HepG2 (cell line): ENCODE data around the gene B3GALT5. TPM values are rescaled to one million over a fixed set of nuclear protein-coding genes. Genes with fewer than 3 reads are reported as not detected.

ENCODE experiments used
- ATAC-seq: fragments of 200-7000 bp; cut with Tn5 transposase; 3 replicates; pipeline ENCODE4 v1.9.1; 2020; ENCODE audit warnings: mild to moderate bottlenecking, moderate library complexity
- BruUV-seq: library from RNA; stranded (reverse); fragments of 400-500 nt; replicated peaks from 2 replicates; lab custom pipeline; 2021; lab: Mats Ljungman, UMichigan
- CTCF ChIA-PET: fragments of 300-600 bp; formaldehyde crosslinking; extraction: SDS; loops from one replicate; lab custom pipeline; 2021; ENCODE audit warnings: low total read pairs, inconsistent platforms, low intra/inter-chr PET ratio; lab: Yijun Ruan, JAX
- POLR2A ChIA-PET: fragments of 350-600 bp; sonication (Branson Sonifier 250); formaldehyde crosslinking; loops from one replicate; lab custom pipeline; 2020; ENCODE audit warnings: antibody characterized with exemption, inconsistent platforms; lab: Yijun Ruan, JAX
- DNase-seq: peaks from one replicate; pipeline ENCODE4 v3.0.0-alpha.2; 2015; ENCODE audit warnings: low spot score
- FAIRE-seq: peaks from 3 replicates; lab custom pipeline; 2011; peaks lifted over from hg19 to GRCh38; lab: Jason Lieb, UNC
- H2AFZ ChIP-seq: one replicate; pipeline ENCODE4 v1.6.1; 2011; ENCODE audit warnings: low read length, inconsistent platforms
- H3K27ac ChIP-seq: fragments of 300-600 bp; 3 replicates; pipeline ENCODE4 v1.8.0; 2011; ENCODE audit warnings: mixed run types, mild to moderate bottlenecking, mixed read lengths, low read length, inconsistent platforms; ENCODE audit not compliant: insufficient read depth; ENCODE audit errors: extremely low read length
- H3K27me3 ChIP-seq, 2 experiments: fragments of 200-600 bp in 1 of 2; 2 replicates in 1 of 2; 3 replicates in 1 of 2; pipeline versions ENCODE4 v1.6.0 to v1.8.0; 2011; ENCODE audit warnings: low read length in 2 of 2, mild to moderate bottlenecking in 2 of 2, moderate library complexity in 2 of 2, inconsistent platforms in 1 of 2; ENCODE audit not compliant: insufficient read depth in 2 of 2, control insufficient read depth in 1 of 2
- H3K36me3 ChIP-seq, 2 experiments: fragments of 200-600 bp in 1 of 2; replicated peaks in 1 of 2; 2 replicates in 1 of 2; 3 replicates in 1 of 2; pipeline versions ENCODE4 v1.5.1 to v1.8.0; 2011; ENCODE audit warnings: low read length in 2 of 2, inconsistent platforms in 1 of 2; ENCODE audit not compliant: insufficient read depth in 2 of 2, control insufficient read depth in 1 of 2
- H3K4me1 ChIP-seq: 2 replicates; pipeline ENCODE4 v1.5.1; 2012; ENCODE audit warnings: low read length, inconsistent platforms; ENCODE audit not compliant: insufficient read depth
- H3K4me2 ChIP-seq: 2 replicates; pipeline ENCODE4 v1.6.0; 2011; ENCODE audit warnings: low read depth, low read length, inconsistent platforms
- H3K4me3 ChIP-seq, 3 experiments: fragments of 200-600 bp in 1 of 3; sonication (generic), shearing (Covaris generic) in 1 of 3; replicated peaks in 1 of 3; 2 replicates each; pipeline ENCODE4 v1.5.1; 2011 to 2016; ENCODE audit warnings: low read length in 3 of 3, inconsistent platforms in 2 of 3, low read depth in 2 of 3, mild to moderate bottlenecking in 2 of 3, control low read depth in 1 of 3, mixed read lengths in 1 of 3; ENCODE audit not compliant: insufficient read depth in 1 of 3
- H3K79me2 ChIP-seq: one replicate; pipeline ENCODE4 v1.6.1; 2011; ENCODE audit warnings: low read length, inconsistent platforms; ENCODE audit not compliant: insufficient read depth
- H3K9ac ChIP-seq: 2 replicates; pipeline ENCODE4 v1.6.0; 2011; ENCODE audit warnings: mild to moderate bottlenecking, low read depth, low read length, inconsistent platforms; ENCODE audit not compliant: insufficient read depth
- H3K9me3 ChIP-seq: 2 replicates; pipeline ENCODE4 v1.5.1; 2012; ENCODE audit warnings: mild to moderate bottlenecking, low read length
- H4K20me1 ChIP-seq: 2 replicates; pipeline ENCODE4 v1.6.0; 2011; ENCODE audit warnings: inconsistent platforms, mild to moderate bottlenecking, low read length, moderate library complexity; ENCODE audit not compliant: insufficient read depth
- ZNF256 ChIP-seq: sonication (generic); formaldehyde crosslinking; conservative IDR thresholded peaks from 2 replicates; pipeline ENCODE4 v1.4.0; 2020; ENCODE audit warnings: missing genetic modification reagents
- ZNF382 ChIP-seq: sonication (generic); formaldehyde crosslinking; IDR thresholded peaks from 2 replicates; pipeline ENCODE4 v1.5.0; 2020; ENCODE audit warnings: missing genetic modification reagents, mild to moderate bottlenecking, borderline replicate concordance
- ZNF44 ChIP-seq: sonication (generic); formaldehyde crosslinking; IDR thresholded peaks from 2 replicates; pipeline ENCODE4 v1.5.1; 2020; ENCODE audit warnings: mild to moderate bottlenecking, missing genetic modification reagents
- in situ Hi-C: cut with HindIII; loops from 2 replicates; pipeline ENCODE4 v1.10.0; 2017; ENCODE audit warnings: low pct_unique_long_range_greater_than_20kb; ENCODE audit not compliant: extremely low pct_ligation_motif_present
- intact Hi-C: fragments of 100-400 bp; cut with micrococcal nuclease; formaldehyde crosslinking; loops from one replicate; pipeline ENCODE4 v1.10.0; 2022; ENCODE audit not compliant: unreplicated experiment
- polyA plus RNA-seq, 8 experiments: library from polyadenylated mRNA; depleted of rRNA in 3 of 8; stranded (reverse) in 7 of 8; unstranded in 1 of 8; fragments of >200 nt; fragmentation: Illumina TruSeq in 4 of 8; extraction: Trizol in 4 of 8; gene quantifications; 2 replicates each; pipeline versions ENCODE4 v1.2.1 to v1.2.3, GENCODE V29; 2011 to 2016; ENCODE audit warnings: low read depth in 4 of 8, missing spikeins in 1 of 8, mixed read lengths in 1 of 8; ENCODE audit not compliant: insufficient read depth in 1 of 8
- total RNA-seq, 5 experiments: library from RNA; depleted of rRNA; stranded (reverse); fragments of >200 nt; fragmentation: Illumina TruSeq; extraction: Trizol; gene quantifications; 2 replicates each; pipeline ENCODE4 v1.2.3, GENCODE V29; 2016; ENCODE audit warnings: low read depth in 1 of 5
- TF ChIP-seq, protein P1 (sequence below): sonication (generic); formaldehyde crosslinking; IDR thresholded peaks from 2 replicates; pipeline ENCODE4 v1.4.0; 2020; ENCODE audit warnings: missing genetic modification reagents
- TF ChIP-seq, protein P2 (sequence below): sonication (generic); formaldehyde crosslinking; conservative IDR thresholded peaks from 2 replicates; pipeline ENCODE4 v1.8.0; 2022; ENCODE audit warnings: mild to moderate bottlenecking, moderate library complexity, missing genetic modification reagents
- TF ChIP-seq, protein P3 (sequence below): sonication (generic); formaldehyde crosslinking; IDR thresholded peaks from 2 replicates; pipeline ENCODE4 v1.4.0; 2020; ENCODE audit warnings: missing genetic modification reagents
- TF ChIP-seq, protein P4 (sequence below): IDR thresholded peaks from 2 replicates; pipeline ENCODE4 v1.6.1; 2016; ENCODE audit warnings: mild to moderate bottlenecking

B3GALT5 gene
- total and polyA plus RNA-seq, 2 of the 13 experiments (the other 11 are each of a cell fraction or from before 2014, with no cell fraction given): 0.02 to 0.03 TPM

DNA sequence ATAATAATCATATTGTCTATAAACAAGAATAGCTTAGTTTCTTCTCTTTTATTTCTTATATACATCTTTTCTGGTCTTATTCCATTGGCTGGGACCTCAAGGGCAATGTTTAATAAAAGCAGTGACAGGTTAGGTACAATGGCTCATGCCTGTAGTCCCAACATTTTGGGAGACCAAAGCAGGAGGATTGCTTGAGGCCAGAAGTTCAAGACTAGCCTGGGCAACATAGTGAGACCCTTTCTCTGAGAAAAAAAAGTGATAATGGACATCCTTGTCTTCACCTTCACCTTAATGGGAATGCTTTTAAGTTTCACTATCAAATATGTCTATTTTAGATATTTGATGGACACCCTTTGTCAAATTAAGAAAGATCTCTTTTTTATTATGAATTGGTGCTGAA is 8.1 kb downstream of the B3GALT5 start:
- no peaks in the 10 kb centered on the region for H3K4me1 ChIP-seq

More for the DNA sequence above, 8.1 kb downstream of the B3GALT5 start:
- H3K4me3 ChIP-seq: no peak overlapping the region
- FAIRE-seq (no peak), ATAC-seq (no peak), DNase-seq (no peak)
- H3K9me3 ChIP-seq: peaks cover 5% of the 10 kb centered on the region; the same call in 1 of the 2 replicates
- no peaks in the 10 kb centered on the region for H4K20me1 ChIP-seq
- H3K4me2 ChIP-seq: no peak overlapping the region
- intact Hi-C loops: no loop called here
- CTCF ChIA-PET: no interaction called here
- POLR2A ChIA-PET: no interaction called here
- no peaks in the 10 kb centered on the region for H3K27me3 ChIP-seq
- TF ChIP-seq ZNF382 (CRISPR knock-in tag) (no peak), ZNF256 (CRISPR knock-in tag) (no peak), ZNF44 (CRISPR knock-in tag) (no peak)
- TF ChIP-seq, protein P1, sequence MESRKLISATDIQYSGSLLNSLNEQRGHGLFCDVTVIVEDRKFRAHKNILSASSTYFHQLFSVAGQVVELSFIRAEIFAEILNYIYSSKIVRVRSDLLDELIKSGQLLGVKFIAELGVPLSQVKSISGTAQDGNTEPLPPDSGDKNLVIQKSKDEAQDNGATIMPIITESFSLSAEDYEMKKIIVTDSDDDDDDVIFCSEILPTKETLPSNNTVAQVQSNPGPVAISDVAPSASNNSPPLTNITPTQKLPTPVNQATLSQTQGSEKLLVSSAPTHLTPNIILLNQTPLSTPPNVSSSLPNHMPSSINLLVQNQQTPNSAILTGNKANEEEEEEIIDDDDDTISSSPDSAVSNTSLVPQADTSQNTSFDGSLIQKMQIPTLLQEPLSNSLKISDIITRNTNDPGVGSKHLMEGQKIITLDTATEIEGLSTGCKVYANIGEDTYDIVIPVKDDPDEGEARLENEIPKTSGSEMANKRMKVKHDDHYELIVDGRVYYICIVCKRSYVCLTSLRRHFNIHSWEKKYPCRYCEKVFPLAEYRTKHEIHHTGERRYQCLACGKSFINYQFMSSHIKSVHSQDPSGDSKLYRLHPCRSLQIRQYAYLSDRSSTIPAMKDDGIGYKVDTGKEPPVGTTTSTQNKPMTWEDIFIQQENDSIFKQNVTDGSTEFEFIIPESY: no peak
- TF ChIP-seq, protein P2, sequence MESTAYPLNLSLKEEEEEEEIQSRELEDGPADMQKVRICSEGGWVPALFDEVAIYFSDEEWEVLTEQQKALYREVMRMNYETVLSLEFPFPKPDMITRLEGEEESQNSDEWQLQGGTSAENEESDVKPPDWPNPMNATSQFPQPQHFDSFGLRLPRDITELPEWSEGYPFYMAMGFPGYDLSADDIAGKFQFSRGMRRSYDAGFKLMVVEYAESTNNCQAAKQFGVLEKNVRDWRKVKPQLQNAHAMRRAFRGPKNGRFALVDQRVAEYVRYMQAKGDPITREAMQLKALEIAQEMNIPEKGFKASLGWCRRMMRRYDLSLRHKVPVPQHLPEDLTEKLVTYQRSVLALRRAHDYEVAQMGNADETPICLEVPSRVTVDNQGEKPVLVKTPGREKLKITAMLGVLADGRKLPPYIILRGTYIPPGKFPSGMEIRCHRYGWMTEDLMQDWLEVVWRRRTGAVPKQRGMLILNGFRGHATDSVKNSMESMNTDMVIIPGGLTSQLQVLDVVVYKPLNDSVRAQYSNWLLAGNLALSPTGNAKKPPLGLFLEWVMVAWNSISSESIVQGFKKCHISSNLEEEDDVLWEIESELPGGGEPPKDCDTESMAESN (CRISPR knock-in tag): no peak
- TF ChIP-seq, protein P3, sequence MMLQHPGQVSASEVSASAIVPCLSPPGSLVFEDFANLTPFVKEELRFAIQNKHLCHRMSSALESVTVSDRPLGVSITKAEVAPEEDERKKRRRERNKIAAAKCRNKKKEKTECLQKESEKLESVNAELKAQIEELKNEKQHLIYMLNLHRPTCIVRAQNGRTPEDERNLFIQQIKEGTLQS (CRISPR knock-in tag): no peak
- TF ChIP-seq, protein P4, sequence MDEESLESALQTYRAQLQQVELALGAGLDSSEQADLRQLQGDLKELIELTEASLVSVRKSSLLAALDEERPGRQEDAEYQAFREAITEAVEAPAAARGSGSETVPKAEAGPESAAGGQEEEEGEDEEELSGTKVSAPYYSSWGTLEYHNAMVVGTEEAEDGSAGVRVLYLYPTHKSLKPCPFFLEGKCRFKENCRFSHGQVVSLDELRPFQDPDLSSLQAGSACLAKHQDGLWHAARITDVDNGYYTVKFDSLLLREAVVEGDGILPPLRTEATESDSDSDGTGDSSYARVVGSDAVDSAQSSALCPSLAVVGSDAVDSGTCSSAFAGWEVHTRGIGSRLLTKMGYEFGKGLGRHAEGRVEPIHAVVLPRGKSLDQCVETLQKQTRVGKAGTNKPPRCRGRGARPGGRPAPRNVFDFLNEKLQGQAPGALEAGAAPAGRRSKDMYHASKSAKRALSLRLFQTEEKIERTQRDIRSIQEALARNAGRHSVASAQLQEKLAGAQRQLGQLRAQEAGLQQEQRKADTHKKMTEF (CRISPR knock-in tag): no peak
- H2AFZ ChIP-seq: no peak overlapping the region
- in situ Hi-C loops: no loop called here
- BruUV-seq: no TSS peak
- H3K79me2 ChIP-seq: no peaks in the 10 kb centered on the region
- no peak overlapping the region for H3K9ac ChIP-seq
- no peak overlapping the region for H3K27ac ChIP-seq
- no peaks in the 10 kb centered on the region for H3K36me3 ChIP-seq
